ENCODE measurements around the gene TMA7B.

Gene TMA7B

DNA sequence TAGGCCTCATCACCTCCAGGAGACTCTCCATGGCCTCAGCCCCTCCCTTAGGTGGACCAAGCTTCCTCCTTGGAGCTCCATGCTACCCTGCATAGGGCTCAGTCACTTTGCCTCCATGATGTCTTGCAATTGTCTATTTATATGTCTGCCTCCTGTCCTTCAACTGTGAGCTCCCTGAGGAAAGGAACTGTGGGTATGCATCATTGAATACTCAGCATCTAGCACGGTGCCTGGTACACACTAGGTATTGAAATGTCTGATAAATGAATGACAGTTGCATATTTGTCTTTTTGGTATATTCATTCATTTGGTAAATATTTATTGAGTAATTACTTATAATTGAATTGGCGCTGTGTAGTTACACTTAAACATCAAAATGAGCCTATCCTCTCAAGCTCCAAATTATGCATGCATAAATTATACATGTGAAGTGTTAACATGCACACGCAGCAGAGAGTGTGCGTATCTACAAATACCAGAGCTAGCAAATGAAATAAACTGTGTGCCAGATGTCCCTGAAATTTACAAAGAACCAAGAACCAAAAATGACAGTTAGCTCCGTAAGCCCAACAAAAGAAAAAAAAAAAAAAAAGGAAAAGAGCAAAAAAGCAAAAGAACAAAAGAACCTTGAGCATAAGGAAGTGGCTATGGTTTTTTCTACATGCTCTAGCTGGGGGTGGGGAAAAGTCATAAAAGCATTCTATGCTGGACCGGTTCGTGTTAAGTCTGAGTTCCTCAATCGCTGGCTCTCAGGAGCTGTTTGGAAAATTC is 34.1 kb upstream of the TMA7B start:
- no peak overlapping the region for H3K4me3 ChIP-seq (ENCODE audit: low read length)
- no peak for DNase-seq (ENCODE audit: low read depth)
- TF ChIP-seq, protein P1, sequence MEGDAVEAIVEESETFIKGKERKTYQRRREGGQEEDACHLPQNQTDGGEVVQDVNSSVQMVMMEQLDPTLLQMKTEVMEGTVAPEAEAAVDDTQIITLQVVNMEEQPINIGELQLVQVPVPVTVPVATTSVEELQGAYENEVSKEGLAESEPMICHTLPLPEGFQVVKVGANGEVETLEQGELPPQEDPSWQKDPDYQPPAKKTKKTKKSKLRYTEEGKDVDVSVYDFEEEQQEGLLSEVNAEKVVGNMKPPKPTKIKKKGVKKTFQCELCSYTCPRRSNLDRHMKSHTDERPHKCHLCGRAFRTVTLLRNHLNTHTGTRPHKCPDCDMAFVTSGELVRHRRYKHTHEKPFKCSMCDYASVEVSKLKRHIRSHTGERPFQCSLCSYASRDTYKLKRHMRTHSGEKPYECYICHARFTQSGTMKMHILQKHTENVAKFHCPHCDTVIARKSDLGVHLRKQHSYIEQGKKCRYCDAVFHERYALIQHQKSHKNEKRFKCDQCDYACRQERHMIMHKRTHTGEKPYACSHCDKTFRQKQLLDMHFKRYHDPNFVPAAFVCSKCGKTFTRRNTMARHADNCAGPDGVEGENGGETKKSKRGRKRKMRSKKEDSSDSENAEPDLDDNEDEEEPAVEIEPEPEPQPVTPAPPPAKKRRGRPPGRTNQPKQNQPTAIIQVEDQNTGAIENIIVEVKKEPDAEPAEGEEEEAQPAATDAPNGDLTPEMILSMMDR (conservative IDR thresholded peaks at IDR 0.05; ENCODE audit: low read length), result no peak

DNA sequence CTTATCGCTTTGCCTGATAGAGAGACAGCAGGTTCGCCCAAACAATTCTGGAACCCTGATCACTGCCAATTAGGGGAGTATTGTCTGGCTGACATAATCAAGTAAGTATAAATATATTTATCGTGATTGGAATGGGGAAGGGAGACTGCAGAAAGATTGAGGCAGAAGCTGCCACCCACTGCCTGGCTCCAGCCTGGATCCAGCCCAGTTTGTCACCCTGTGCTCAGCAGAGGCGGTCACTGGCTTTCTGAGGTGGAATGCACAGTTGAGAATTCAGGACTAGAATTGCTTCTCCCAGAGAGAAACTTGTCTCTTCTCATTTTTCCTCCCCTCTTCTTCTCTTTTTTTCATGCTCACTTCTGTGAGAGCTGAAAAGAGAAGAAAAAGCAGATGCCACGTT is 33.4 kb upstream of the TMA7B start:
- no peak for DNase-seq (ENCODE audit: low read depth)
- no peak overlapping the region for H3K4me3 ChIP-seq (ENCODE audit: low read length)
- TF ChIP-seq, protein P1 (conservative IDR thresholded peaks at IDR 0.05; ENCODE audit: low read length), result no peak

DNA sequence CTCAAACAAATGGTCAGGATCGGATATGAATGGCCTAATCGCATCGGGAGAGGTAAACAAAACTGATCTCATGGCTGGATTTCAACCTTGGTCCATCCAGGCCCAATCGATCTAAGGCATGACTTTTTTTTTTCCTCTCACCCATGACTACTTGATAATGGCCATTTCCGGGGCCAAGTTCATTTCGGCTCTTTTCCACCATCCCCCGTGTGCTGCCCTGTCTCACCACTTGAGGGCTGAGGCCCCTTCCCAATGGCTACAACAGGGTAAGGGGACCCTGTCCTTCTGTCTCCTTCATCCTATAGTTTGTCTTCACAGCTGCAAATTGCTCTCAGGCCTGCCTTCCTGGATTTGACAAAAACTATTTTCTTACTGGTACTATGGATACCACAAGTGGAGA is 32.7 kb upstream of the TMA7B start:
- no peak for DNase-seq (ENCODE audit: low read depth)
- TF ChIP-seq, protein P1 (conservative IDR thresholded peaks at IDR 0.05; ENCODE audit: low read length), result no peak
- H3K4me3 ChIP-seq (ENCODE audit: low read length), result no peak overlapping the region

DNA sequence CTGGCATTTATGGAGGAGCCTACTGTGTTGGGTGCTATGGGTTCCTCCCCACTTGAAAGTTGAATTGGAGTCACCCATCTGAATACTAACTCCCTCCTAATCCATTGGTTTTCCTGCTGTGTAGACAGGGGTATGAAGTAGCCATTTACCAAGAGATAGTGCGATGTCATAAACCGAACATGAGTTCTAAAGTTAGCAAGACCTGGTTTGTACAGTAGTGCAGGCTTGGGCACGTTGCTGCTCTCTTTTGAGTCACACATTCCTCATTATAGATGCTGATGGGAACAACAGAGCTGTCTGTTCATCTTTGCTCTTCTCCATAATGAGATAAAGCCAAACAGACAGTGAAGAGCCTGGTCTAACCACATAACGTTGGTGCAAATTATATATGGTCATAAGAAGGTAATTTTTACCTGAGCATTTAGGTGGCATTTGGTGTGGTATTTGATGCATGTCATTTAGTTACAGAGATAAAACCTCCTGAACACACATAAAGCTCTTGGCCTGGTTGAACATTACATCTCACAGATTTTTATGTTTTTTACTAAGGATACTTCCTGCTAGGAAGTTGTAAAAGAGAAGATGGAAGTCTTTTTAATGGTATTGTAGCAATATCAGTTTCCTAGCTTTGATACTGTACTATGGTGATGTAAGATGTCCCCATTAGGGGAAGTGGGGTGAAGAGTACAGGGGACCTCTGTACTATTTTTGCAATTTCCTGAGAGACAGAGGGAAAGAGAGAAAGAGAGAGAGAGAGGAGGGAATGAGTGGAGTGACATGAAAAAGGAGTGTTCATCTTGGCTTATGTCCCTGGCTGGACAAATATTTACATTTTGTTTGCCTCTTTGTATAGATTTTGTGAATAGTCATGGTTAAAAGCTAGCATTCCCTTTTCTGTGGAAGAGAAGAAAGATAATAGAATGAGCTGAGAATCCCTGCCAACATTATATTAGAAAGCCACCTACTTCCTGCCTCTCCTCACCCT is 31.4 kb upstream of the TMA7B start:
- no peak for DNase-seq (ENCODE audit: low read depth)
- no peak overlapping the region for H3K4me3 ChIP-seq (ENCODE audit: low read length)
- TF ChIP-seq, protein P1 (conservative IDR thresholded peaks at IDR 0.05; ENCODE audit: low read length), result no peak

- H3K4me3 ChIP-seq (ENCODE audit: low read length), result no peak overlapping the region
- TF ChIP-seq, protein P1 (conservative IDR thresholded peaks at IDR 0.05; ENCODE audit: low read length), result no peak
- no peak for DNase-seq (ENCODE audit: low read depth)
Observed at GRCh38 chr22:39931251-39931650, 28.9 kb upstream of the TMA7B start.

DNA sequence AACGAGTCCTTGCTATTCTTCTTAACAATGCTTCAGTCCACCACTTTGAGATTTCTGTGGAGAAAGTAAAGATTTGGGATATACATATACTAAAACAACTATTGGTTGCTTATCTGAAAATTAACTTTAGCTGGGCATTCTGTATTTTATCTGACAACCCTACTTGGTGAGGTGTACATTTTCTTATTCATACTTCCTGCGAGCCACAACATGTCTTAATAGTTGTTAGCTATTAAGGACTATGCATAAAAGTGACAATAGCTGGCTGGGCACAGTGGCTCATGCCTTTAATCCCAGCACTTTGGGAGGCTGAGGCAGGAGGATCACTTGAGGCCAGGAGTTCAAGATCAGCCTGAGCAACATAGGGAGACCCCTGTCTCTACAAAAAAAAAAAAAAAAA is 28.0 kb upstream of the TMA7B start:
- no peak overlapping the region for H3K4me3 ChIP-seq (ENCODE audit: low read length)

More for the DNA sequence above, 28.0 kb upstream of the TMA7B start:
- TF ChIP-seq, protein P1 (conservative IDR thresholded peaks at IDR 0.05; ENCODE audit: low read length), result no peak
- no peak for DNase-seq (ENCODE audit: low read depth)

Data from AG10803 (cell line).